Lower leg skin (tissue), 4 donors: ENCODE measurements around the gene CDH13. TPM values are rescaled to one million over a fixed set of nuclear protein-coding genes. Genes with fewer than 3 reads are reported as not detected.

Experiments
- DNase-seq, 2 donors: peaks; one replicate each; pipeline ENCODE4 v3.0.0-alpha.2; 2019; ENCODE audit warnings: low spot score in 2 of 2
- H3K4me3 ChIP-seq: fragments of 200-600 bp; sonication (generic); 2 replicates; pipeline ENCODE4 v1.5.1; 2017; ENCODE audit warnings: mild to moderate bottlenecking, low read depth; ENCODE audit not compliant: poor library complexity, severe bottlenecking
- POLR2A ChIP-seq, 2 donors: fragments of 450-650 bp; IDR thresholded peaks; one replicate each; pipeline ENCODE4 v1.6.1; 2016 to 2017; ENCODE audit warnings: antibody characterized with exemption in 2 of 2, mild to moderate bottlenecking in 1 of 2, moderate library complexity in 1 of 2
- WGBS, 2 donors: methylation state at CpG; one replicate each; pipeline ENCODE4 v1.1.5; 2018; 5-methylcytosine and 5-hydroxymethylcytosine counted together
- intact Hi-C: fragments of 100-400 bp; cut with DNase I; formaldehyde crosslinking; loops from one replicate; pipeline ENCODE4 v1.15.0; 2023; ENCODE audit warnings: low total_unique reads
- total RNA-seq, 4 donors: library from RNA; depleted of rRNA; stranded (reverse); fragments of >200 nt; gene quantifications; one replicate each; pipeline ENCODE4 v1.1.0, GENCODE V29; 2016
- TF ChIP-seq, protein P1 (sequence below), 3 donors: fragments of 450-650 bp; IDR thresholded peaks; one replicate each; pipeline ENCODE4 v1.5.1; 2016; ENCODE audit warnings: antibody characterized with exemption in 3 of 3, mild to moderate bottlenecking in 3 of 3, moderate library complexity in 2 of 3

Gene CDH13
- total RNA-seq, 4 donors from 2014 or later: 102 to 246 (median 155) TPM

DNA sequence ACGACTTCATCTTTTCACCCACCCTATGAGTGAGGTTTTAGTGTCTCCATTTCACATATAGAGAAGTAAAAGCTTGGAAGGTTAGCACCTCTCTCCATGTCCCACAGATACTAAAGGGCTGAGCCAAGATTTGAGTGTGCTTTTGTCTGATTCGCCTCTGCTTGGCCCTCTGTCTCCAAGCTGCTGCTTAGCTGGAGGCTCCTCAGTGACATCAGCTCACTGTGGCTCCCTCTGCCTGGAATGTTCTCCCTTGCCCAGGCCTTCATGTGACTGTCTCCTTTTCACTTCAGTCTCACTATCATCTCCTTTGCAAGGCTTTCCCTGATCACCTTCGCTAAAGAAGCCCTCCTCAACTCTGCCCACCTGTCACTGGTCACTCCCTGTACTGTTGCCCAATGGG, 1096.5 kb downstream of the CDH13 start:
- no peak for DNase-seq
- no peak overlapping the region for H3K4me3 ChIP-seq
- intact Hi-C loops: no loop called here
- TF ChIP-seq POLR2A (IDR thresholded peaks at IDR 0.05): no peak
- TF ChIP-seq, protein P1, sequence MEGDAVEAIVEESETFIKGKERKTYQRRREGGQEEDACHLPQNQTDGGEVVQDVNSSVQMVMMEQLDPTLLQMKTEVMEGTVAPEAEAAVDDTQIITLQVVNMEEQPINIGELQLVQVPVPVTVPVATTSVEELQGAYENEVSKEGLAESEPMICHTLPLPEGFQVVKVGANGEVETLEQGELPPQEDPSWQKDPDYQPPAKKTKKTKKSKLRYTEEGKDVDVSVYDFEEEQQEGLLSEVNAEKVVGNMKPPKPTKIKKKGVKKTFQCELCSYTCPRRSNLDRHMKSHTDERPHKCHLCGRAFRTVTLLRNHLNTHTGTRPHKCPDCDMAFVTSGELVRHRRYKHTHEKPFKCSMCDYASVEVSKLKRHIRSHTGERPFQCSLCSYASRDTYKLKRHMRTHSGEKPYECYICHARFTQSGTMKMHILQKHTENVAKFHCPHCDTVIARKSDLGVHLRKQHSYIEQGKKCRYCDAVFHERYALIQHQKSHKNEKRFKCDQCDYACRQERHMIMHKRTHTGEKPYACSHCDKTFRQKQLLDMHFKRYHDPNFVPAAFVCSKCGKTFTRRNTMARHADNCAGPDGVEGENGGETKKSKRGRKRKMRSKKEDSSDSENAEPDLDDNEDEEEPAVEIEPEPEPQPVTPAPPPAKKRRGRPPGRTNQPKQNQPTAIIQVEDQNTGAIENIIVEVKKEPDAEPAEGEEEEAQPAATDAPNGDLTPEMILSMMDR (IDR thresholded peaks at IDR 0.05): no peak
- 71 to 83% methylated on average over 3 of the region's 3 CpGs for WGBS, 2 donors

DNA sequence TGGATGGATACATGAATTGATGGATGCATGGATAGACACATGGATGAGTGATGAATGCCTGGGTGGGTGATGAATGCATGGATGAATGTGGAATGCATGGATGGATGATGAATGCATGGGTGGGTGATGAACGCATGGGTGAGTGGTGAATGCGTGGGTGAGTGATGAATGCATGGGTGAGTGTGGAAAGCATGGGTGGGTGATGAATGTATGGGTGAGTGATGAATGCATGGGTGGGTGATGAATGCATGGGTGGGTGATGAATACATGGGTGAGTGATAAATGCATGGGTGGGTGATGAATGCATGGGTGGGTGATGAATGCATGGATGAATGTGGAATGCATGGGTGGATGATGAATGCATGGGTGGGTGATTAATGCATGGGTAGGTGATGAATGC, 1097.1 kb downstream of the CDH13 start:
- intact Hi-C loops: no loop called here
- DNase-seq: no peak
- WGBS, 2 donors: 93% methylated on average over 2 of the region's 2 CpGs
- TF ChIP-seq, protein P1 (IDR thresholded peaks at IDR 0.05): no peak
- no peak for TF ChIP-seq POLR2A (IDR thresholded peaks at IDR 0.05)
- no peak overlapping the region for H3K4me3 ChIP-seq

DNA sequence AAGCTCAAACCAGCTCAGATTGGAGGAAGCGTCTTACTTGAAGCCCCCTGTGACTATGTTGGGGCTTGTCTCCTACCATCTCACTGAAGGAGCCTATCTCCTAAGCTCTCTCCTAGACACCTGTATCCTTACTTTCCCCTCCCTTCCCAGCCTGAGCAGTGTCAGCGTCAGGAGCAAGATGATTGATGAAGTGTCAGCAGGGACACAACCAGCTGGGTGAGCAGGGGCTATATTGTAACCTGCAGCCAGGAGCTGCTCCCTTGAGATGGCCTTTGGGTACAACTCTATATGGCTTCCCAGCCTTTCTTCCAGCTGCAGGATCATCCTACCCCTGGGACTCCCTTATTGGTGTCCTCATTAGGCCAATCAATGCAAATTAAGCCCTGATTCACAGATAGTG, 1097.8 kb downstream of the CDH13 start:
- no peak overlapping the region for H3K4me3 ChIP-seq
- TF ChIP-seq, protein P1 (IDR thresholded peaks at IDR 0.05): no peak
- no peak for TF ChIP-seq POLR2A (IDR thresholded peaks at IDR 0.05)
- intact Hi-C loops: no loop called here
- no peak for DNase-seq
- WGBS, 2 donors: 71 to 83% methylated on average over 2 of the region's 2 CpGs

DNA sequence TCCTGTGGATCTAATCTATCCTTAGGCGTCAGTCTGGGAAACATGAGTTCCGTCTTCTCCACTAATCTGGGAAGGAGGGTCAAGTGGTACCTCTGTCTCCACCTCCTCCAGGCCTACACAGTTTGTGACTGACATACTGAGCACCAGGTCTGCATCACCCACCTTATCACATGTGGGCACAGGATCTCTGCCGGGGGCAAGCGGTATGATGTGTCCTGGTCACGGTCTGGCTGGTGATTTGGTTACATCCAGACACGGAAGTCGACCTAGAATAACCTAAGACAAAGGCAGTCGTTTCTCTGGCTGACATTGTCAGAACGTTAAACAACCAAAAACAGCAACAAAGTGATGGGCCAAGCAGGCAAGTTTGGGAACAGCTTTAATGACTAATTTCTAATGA, 1098.5 kb downstream of the CDH13 start:
- intact Hi-C loops: no loop called here
- WGBS, 2 donors: 58 to 67% methylated on average over 9 of the region's 9 CpGs
- no peak overlapping the region for H3K4me3 ChIP-seq
- no peak for DNase-seq
- TF ChIP-seq, protein P1 (IDR thresholded peaks at IDR 0.05): no peak
- TF ChIP-seq POLR2A (IDR thresholded peaks at IDR 0.05): no peak

DNA sequence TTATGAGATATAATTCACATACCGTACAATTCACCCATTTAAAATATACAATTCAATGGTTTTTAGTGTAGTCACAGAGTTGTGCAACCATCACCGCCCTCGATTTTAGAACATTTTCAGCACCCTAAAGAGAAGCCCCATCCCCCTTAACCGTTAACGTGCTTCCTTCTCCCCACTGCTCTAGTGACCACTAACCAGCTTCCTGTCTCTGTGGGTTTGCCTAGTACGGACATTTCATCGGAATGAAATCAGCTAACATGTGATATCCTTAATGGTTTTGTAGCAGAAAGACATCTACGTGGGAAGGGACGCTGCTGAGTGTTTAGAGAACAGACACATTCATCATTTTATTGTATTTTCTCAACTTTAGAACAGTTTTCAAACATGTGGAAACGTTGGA, 1100.2 kb downstream of the CDH13 start:
- DNase-seq: no peak
- no peak for TF ChIP-seq POLR2A (IDR thresholded peaks at IDR 0.05)
- TF ChIP-seq, protein P1 (IDR thresholded peaks at IDR 0.05): no peak
- intact Hi-C loops: no loop called here
- H3K4me3 ChIP-seq: no peak overlapping the region
- WGBS, 2 donors: 65 to 78% methylated on average over 10 of the region's 10 CpGs

DNA sequence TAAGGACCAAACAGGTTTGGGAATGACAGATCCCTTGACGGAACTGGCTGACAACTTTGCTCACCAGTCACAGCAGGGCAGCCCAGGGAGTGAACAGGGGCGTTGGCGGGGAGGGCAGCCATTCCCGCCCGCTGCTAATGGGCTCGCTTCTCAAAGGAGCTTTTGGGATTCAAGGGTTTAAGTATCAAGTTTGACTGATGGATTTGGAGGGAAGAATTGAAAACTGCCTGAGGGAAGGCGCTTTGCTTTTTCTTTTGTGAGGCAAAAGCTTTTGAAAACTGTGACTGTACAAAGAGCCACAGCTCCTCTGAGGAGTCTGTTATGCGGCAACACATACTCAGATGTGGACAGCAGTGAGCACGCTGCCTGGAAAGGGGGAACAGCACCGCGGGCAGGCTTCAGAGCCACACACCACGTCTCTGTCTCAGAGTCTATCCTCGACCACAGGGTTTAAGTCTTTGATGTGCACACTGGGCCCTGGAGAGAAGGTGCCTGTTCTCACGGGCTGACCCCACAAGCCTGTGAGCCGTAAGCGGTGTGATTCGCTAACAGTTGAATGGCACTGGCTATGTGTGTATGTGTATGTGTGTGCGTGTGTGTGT, 1101.1 kb downstream of the CDH13 start:
- TF ChIP-seq POLR2A (IDR thresholded peaks at IDR 0.05): no peak
- TF ChIP-seq, protein P1 (IDR thresholded peaks at IDR 0.05): no peak
- 85 to 92% methylated on average over 18 of the region's 18 CpGs for WGBS, 2 donors
- H3K4me3 ChIP-seq: no peak overlapping the region
- DNase-seq: no peak
- intact Hi-C loops: no loop called here
